ENCODE measurements around the gene NME2. TPM values are rescaled to one million over a fixed set of nuclear protein-coding genes. Genes with fewer than 3 reads are reported as not detected.

The NME2 gene
- polyA plus RNA-seq, 1 donor (not counting 4 experiments of a cell fraction or from before 2014, with no cell fraction given), result 1,260 TPM

DNA sequence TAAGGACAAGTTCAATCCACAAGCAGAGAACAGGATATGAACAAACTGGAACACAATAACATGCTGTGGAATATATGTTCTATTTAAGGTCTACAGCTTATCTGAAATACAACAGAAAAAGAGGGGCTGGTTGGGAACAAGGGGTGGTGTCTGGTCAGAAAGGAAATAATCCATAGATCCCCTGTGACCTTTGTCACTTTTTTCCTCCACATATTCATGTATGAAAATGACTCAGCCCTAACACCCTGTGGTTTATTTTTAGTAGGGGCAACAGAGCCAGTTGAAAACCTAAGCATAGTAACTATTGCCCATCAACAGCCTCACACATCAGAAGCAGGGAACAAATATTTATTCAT, 33.3 kb upstream of the NME2 start:
- Histone ChIP-seq H3K4me2 (ENCODE audit: control insufficient read depth, extremely low read depth, insufficient read depth, low read depth, low read length) (no peak overlapping the region), H3K79me2 (ENCODE audit: control insufficient read depth, insufficient read depth, low read length) (no peaks in the 10 kb centered on the region), H3K9me3 (ENCODE audit: control insufficient read depth, low read depth, low read length) (no peaks in the 10 kb centered on the region), H3K27ac (ENCODE audit: control insufficient read depth, insufficient read depth, low read length) (no peak overlapping the region), H2AFZ (ENCODE audit: control insufficient read depth, low read length) (no peak overlapping the region), H3K27me3 (ENCODE audit: control insufficient read depth, extremely low read depth, insufficient read depth, low read length) (no peaks in the 10 kb centered on the region), H3K36me3 (ENCODE audit: control insufficient read depth in 2 of 2, extremely low read depth in 1 of 2, insufficient read depth in 2 of 2, low read length in 2 of 2) (no peaks in the 10 kb centered on the region), H3K9me1 (ENCODE audit: control insufficient read depth, extremely low read depth, insufficient read depth, low read length) (no peaks in the 10 kb centered on the region), H3K4me3 (ENCODE audit: control insufficient read depth in 2 of 3, extremely low read depth in 1 of 3, insufficient read depth in 2 of 3, low read depth in 1 of 3, low read length in 3 of 3) (no peak overlapping the region), H4K20me1 (ENCODE audit: control insufficient read depth, extremely low read depth, insufficient read depth, low read length) (no peaks in the 10 kb centered on the region), H3K9ac (ENCODE audit: control insufficient read depth, extremely low read depth, insufficient read depth, low read length) (no peak overlapping the region), H3K4me1 (ENCODE audit: control insufficient read depth, extremely low read depth, insufficient read depth, low read length) (no peaks in the 10 kb centered on the region)
- TF ChIP-seq CTCF (optimal IDR thresholded peaks at IDR 0.05 in 1 of 3, IDR thresholded peaks at IDR 0.05 in 1 of 3, conservative IDR thresholded peaks at IDR 0.05 in 1 of 3; ENCODE audit: extremely low read depth in 1 of 3, insufficient read depth in 2 of 3, low read length in 3 of 3) (no peak), EZH2 (IDR thresholded peaks at IDR 0.05; ENCODE audit: low read length) (no peak)
- no peak for DNase-seq (ENCODE audit: low read depth, low spot score)
- dilution Hi-C loops (cut with MboI; ENCODE audit: extremely low pct_ligation_motif_present, low sequenced_read_pairs), result no loop called here
- no peak for FAIRE-seq

GRCh38 chr17:51133365-51133764, 32.8 kb upstream of the NME2 start:
- Histone ChIP-seq H3K79me2 (ENCODE audit: control insufficient read depth, insufficient read depth, low read length) (no peaks in the 10 kb centered on the region), H3K4me1 (ENCODE audit: control insufficient read depth, extremely low read depth, insufficient read depth, low read length) (no peaks in the 10 kb centered on the region), H2AFZ (ENCODE audit: control insufficient read depth, low read length) (no peak overlapping the region), H3K27ac (ENCODE audit: control insufficient read depth, insufficient read depth, low read length) (no peak overlapping the region), H3K36me3 (ENCODE audit: control insufficient read depth in 2 of 2, extremely low read depth in 1 of 2, insufficient read depth in 2 of 2, low read length in 2 of 2) (no peaks in the 10 kb centered on the region), H3K9me3 (ENCODE audit: control insufficient read depth, low read depth, low read length) (no peaks in the 10 kb centered on the region), H3K4me2 (ENCODE audit: control insufficient read depth, extremely low read depth, insufficient read depth, low read depth, low read length) (no peak overlapping the region), H3K9me1 (ENCODE audit: control insufficient read depth, extremely low read depth, insufficient read depth, low read length) (no peaks in the 10 kb centered on the region), H4K20me1 (ENCODE audit: control insufficient read depth, extremely low read depth, insufficient read depth, low read length) (no peaks in the 10 kb centered on the region), H3K4me3 (ENCODE audit: control insufficient read depth in 2 of 3, extremely low read depth in 1 of 3, insufficient read depth in 2 of 3, low read depth in 1 of 3, low read length in 3 of 3) (no peak overlapping the region), H3K27me3 (ENCODE audit: control insufficient read depth, extremely low read depth, insufficient read depth, low read length) (no peaks in the 10 kb centered on the region), H3K9ac (ENCODE audit: control insufficient read depth, extremely low read depth, insufficient read depth, low read length) (no peak overlapping the region)
- dilution Hi-C loops (cut with MboI; ENCODE audit: extremely low pct_ligation_motif_present, low sequenced_read_pairs), result no loop called here
- TF ChIP-seq CTCF (optimal IDR thresholded peaks at IDR 0.05 in 1 of 3, IDR thresholded peaks at IDR 0.05 in 1 of 3, conservative IDR thresholded peaks at IDR 0.05 in 1 of 3; ENCODE audit: extremely low read depth in 1 of 3, insufficient read depth in 2 of 3, low read length in 3 of 3) (no peak), EZH2 (IDR thresholded peaks at IDR 0.05; ENCODE audit: low read length) (no peak)
- FAIRE-seq, result no peak
- no peak for DNase-seq (ENCODE audit: low read depth, low spot score)

Data from keratinocyte (primary cell).